ENCODE results near the gene FBXW10B.
"Not testable (repeated sequence)": the region's sequence is repeated elsewhere in the genome, so short reads cannot be mapped to it uniquely, and the experiment has no call there.

The FBXW10B gene, protein sequence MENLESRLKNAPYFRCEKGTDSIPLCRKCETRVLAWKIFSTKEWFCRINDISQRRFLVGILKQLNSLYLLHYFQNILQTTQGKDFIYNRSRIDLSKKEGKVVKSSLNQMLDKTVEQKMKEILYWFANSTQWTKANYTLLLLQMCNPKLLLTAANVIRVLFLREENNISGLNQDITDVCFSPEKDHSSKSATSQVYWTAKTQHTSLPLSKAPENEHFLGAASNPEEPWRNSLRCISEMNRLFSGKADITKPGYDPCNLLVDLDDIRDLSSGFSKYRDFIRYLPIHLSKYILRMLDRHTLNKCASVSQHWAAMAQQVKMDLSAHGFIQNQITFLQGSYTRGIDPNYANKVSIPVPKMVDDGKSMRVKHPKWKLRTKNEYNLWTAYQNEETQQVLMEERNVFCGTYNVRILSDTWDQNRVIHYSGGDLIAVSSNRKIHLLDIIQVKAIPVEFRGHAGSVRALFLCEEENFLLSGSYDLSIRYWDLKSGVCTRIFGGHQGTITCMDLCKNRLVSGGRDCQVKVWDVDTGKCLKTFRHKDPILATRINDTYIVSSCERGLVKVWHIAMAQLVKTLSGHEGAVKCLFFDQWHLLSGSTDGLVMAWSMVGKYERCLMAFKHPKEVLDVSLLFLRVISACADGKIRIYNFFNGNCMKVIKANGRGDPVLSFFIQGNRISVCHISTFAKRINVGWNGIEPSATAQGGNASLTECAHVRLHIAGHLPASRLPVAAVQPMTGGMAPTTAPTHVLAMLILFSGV

DNA sequence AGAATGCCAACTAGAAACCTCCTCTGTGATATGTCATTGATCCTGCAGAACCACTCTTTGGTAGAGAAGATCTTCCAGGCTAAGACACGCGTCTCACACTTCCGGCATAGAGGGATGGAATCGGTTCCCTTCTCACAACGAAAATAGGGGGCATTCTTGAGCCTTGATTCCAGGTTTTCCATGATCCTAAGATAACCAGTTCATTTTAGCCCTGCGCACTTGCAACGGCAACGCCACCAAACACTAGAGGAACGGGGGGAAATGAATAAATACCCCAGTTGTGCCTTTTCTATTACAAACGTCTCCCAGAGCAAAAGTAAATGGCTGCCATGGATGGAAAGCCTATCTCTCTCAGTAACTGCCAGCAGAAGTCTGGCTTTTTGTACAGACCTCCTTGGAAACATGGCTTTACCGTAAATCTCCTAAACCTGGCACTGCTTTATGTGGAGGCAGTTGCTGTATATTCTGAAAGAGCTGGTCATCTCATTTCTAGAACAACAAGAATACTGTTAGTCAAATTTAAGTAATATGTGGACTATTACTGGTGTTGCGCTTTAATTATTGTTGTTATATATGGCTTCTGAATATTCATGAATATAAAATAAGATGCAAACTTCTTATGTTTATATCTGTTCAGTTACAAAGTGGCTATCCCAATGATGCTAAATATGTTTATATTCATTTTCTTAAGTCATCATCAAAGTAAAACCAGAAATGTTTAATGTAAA lies at the start of gene FBXW10B:
Gene FBXW10B (minus strand): TSS at position 374 of the 728 bp plus-strand sequence. CDS start 192 bp downstream, at position 182.
- in situ Hi-C loops (cut with MboI; ENCODE audit: low sequenced_read_pairs): not testable (repeated sequence)

DNA sequence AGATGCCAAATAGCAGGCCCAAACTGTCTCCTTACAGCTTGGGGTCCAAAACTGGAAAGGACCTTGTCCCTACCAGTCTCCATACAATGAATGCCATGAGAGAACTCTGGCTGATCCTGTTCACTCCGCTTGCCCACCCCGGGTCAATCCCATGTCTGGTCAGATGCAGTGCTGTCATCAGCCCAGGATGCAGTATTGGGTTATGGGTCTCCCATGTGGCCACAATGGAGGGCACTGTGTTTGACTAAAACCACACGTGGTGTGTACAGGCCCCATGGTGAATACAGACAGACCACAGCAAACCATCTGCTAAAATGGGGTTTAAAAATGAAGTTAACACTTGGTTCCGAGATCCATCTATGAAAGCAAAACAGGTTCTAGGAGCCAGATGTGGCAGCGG lies 44.2 kb upstream of the FBXW10B start:
- in situ Hi-C loops (cut with MboI; ENCODE audit: low sequenced_read_pairs): no loop called here

DNA sequence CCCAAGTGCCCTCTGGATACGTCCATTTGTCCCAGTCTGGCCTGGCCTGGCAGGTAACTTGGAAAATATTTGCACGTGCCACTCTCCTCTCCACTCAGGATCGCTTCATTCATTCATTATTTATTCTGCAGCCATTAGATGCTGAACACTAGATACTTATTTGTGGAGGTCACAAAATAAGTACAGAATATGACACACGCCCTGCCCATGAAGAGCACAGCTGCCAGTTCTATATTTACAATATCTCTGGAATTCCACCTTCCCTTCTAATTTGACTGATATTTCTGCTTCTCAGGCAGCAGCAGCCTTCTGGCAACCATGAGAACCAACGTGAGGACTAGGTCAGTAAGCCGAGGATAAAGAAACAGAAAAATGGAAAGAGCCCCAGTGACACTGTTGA lies 43.7 kb upstream of the FBXW10B start:
- in situ Hi-C loops (cut with MboI; ENCODE audit: low sequenced_read_pairs): no loop called here

DNA sequence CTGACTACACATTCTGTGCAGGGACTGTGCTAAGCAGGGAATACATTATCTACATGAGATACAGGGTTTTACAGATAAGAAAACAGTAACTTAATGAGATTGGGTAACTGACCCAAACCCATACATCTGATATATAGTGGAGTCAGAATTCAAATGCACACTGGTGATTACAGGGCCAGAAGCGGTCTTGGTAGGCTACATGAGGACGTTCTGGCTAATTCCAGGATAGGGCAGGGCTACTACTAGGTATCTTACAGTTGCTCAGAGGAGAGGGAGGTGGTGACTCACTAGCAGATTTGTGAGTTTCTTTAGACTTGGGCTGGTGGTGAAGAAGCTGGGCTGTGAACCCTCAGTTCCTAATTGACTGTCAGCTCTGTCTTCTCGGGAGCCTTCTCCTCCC lies 43.2 kb upstream of the FBXW10B start:
- in situ Hi-C loops (cut with MboI; ENCODE audit: low sequenced_read_pairs): no loop called here

DNA sequence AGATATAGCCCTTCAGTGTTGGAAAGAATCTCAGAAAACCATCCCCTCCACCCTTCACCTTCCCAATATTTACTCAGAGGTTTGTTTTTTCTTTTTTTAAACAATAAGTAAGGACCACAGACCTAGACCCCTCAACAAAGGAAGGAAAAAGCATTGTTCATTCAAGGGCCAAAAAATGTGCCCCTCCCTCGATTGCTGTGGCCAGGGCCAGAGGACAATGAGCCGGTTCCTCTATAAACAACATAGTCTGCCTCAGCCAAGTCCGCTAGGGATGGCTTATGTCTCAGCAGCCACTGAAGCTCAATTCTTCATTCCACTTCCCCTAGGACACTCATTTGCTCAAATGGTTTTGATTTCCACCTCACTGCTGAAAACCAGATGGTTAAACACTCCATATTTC lies 40.6 kb upstream of the FBXW10B start:
- in situ Hi-C loops (cut with MboI; ENCODE audit: low sequenced_read_pairs): no loop called here

DNA sequence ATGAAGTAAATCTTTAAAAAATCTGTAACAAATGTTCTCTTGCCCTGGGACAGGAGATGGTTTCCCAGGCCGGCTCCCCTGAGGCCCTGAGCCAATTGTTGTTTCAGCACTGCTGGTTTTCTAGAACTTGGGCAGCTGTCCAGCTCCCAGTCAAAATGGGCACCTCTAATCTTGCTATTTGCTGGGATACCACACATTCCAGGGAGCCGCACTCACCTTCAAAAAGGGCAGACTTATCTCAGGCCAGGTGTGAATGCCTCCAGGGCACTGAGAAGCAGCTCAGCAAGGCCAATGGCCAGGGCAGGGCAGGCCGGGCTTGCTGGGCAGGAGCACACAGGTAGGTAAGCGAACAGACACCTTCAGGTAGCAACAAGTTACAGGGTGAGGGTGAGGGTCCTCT lies 40.2 kb upstream of the FBXW10B start:
- in situ Hi-C loops (cut with MboI; ENCODE audit: low sequenced_read_pairs): no loop called here

DNA sequence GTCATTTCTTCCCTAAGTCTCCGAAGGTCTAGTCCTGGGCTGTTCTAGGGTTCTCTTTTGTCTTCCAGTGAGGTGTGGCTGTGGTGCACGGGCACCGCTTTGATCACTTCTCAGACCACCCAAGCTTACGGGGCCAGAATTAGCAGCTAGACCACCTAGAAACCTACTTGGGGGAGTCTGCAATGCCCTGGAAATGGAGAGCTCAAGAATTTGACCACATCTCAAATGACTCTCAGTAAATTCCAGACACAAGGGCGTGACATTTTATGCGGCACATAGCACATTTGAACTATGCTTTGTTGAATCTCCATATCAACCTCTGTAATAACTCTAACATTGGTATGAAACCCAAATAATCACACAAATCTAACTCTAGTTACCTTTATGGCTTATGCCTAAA lies 39.7 kb upstream of the FBXW10B start:
- in situ Hi-C loops (cut with MboI; ENCODE audit: low sequenced_read_pairs): no loop called here

DNA sequence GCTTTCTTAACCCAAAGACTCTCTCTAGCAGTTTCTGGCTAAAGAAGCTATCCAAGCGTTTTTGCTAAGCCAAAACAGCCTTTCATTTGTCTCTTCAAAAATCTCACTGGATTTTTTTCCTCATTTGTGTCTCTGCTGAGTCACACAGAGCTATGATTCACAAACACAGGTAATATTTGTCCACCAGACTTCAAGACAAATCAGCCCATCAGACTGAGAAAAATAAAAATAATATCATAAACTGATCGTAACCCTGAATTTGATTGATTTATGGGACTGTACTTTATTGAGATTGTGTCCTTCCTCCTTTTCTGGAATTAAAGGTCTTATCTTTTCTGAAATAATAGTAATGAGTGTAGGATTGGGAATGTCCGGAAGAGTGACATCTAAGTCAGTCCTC lies 38.8 kb upstream of the FBXW10B start:
- in situ Hi-C loops (cut with MboI; ENCODE audit: low sequenced_read_pairs): no loop called here

DNA sequence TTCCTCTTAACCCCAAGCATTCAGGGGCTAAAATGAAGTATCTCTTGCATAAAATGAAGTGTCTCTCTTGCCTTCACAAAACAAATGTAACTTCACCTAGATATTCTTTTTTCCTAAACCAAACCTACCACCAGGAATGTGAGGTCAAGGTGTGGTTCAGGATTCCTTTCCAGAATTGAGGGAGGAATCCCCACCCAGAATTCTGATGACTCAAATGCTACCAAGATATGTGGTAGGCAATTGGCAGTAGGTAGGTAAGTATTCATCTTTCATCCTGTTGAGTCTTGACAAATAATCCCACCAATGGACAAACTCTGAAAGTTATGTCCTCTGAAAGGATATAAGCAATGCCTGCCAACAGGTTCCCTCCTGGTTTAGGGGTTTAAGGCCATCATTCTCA lies 38.4 kb upstream of the FBXW10B start:
- in situ Hi-C loops (cut with MboI; ENCODE audit: low sequenced_read_pairs): no loop called here

DNA sequence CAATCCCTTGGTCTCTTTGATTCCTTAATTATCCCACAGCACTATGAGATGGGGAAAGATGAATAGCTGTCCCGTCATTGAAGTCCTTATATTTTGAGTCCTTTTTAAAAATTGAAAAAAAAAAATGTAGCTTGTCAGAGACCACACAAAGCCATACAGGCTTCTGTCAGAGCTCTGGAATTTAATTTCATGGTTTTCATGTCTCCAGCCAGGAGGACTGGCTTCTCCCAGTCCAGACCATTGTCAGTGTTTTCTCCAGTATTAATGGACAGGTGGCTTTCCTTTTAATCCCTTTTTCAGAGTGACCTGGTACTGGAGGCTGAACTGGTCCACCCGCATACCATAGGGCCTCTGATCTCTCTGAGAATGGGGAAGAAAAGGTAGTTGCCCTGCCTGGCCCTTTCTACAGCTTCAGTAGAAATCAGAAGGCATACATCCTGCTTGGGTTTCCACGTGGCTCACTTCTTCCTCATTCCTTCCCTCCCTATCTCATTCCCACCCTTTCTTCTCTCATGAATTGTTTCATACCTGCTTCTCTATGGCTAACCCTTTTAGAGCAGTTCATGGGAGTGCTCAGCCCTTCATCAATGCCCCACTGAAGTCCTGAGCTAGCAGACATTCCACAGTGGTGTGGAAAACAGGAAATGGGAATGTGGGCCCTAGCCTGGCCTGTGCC lies 35.5 kb upstream of the FBXW10B start:
- in situ Hi-C loops (cut with MboI; ENCODE audit: low sequenced_read_pairs): no loop called here

DNA sequence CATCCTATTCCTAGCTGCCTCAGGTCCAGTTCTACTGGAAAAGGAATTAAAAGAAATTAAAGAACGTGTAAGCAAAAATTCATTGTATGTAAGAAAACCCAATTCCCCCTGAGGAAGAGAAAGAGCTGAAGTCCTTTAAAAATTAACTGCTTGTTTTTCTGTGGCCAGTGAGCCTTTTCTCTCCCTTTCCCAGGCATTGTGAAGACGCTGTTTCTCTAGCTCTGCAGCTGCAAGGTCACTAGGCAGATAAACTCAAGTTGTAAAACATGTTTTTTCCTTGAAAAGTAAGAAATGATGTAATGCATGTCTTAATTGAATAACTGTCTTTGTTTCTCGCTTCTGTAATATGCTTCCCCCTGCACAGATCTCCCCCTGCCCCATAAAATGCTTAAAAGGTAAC lies 34.9 kb upstream of the FBXW10B start:
- in situ Hi-C loops (cut with MboI; ENCODE audit: low sequenced_read_pairs): not testable (repeated sequence)

DNA sequence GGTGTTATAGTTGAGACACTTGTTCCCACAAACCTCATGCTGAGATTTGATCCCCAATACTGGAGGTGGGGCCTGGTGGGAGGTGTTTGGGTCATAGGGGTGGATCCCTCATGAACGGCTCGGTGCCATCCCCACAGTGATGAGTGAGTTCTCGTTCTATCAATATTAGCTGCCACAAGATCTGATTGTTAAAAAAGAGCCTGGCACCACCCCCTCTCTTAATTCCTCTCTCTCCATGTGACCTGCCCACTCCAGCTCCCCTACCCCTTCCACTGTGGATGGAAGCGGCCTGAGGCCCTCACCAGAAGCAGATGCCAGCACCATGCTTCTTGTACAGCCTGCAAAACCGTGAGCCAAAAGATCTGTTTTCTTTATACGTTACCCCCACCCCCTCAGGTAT lies 33.5 kb upstream of the FBXW10B start:
- in situ Hi-C loops (cut with MboI; ENCODE audit: low sequenced_read_pairs): no loop called here

DNA sequence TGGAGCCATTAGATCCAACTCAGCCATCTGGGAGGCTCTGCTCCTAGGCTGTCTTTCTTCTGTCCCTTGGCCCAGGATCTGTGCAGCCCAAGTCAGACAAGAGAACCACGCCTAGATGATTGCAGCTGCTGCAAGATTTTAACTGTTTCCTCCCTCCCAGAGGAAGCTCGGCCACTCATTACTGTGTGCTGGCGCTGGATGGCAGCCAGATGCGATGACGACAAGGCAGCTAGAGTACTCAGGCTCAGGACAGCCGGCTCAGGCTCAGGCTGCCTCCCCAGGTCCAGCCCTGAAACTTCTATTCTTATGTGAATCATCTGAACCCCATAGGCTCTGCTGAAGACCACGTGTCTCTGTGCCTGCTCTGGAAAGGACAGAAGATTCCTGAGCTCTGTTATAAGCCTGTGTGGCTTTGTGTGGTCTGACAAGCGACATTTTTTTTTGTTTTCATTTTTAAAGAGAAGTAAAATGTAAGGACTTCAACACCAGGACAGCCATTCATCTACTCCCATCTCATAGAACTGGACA lies 32.1 kb upstream of the FBXW10B start:
- in situ Hi-C loops (cut with MboI; ENCODE audit: low sequenced_read_pairs): no loop called here

DNA sequence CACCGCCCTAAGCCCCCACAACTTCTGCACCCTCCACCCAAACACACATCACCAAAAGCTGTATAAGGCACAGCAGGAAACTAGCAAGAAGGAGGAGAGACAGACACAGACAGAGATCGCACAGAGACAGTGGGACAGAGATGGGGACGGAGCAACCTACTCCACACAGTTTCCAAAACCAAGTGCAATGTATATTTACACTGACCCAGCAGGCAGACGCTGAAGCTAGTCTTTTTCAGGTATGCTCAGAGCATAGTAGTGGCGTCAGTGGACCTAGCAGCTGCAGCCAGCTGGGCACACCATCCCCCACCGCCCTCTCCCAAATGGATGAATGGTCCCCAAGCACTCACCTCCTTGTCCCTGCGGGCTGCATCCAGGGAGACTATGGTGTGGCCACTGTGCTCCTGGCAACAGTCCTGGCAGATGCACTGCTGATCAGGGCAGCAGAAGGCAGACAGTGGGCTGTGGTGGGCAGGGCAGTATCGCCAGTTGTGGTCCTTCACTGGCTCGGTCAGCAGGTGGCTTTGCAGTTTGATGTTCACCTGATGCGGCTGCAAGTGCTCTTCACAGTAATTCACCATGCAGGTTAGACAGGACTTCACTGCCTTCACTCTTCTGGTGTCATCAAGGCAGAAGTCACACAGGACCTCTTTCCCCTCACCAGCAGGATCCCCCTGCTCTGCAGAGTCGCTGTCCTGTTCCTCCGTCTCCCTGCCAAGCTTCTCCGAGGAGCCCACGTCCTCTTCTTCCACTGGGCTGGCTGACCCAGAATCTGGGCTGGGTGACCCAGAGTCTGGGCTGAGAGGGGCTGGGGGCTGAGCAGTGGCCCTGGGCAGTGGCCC lies 31.5 kb upstream of the FBXW10B start:
- in situ Hi-C loops (cut with MboI; ENCODE audit: low sequenced_read_pairs): no loop called here

DNA sequence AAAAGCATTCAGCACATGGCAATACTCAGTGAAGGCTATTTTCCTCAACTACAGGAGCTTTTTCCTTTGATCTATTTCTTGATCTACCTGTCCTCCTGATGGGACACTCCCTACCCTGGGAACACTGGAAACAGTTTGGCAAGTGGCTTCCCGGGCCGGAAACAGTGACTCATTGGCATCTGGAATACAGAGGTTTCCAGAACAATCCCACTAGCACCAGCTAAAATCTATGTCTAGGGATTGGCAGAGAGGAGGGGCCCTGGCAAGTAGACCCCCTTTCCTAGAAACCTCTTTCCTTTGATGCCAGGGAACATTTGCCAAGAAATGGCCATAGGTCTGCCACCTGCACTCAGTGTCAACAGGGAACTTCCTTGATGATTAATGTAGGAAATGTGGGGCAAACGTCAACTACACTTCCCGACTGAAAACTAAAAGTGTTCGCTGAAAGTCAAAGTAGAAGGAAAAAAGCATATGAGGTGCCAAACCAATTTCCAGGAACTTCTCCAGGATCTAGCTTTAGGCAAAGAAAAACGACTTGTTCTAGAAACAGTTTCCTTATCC lies 30.4 kb upstream of the FBXW10B start:
- in situ Hi-C loops (cut with MboI; ENCODE audit: low sequenced_read_pairs): no loop called here

DNA sequence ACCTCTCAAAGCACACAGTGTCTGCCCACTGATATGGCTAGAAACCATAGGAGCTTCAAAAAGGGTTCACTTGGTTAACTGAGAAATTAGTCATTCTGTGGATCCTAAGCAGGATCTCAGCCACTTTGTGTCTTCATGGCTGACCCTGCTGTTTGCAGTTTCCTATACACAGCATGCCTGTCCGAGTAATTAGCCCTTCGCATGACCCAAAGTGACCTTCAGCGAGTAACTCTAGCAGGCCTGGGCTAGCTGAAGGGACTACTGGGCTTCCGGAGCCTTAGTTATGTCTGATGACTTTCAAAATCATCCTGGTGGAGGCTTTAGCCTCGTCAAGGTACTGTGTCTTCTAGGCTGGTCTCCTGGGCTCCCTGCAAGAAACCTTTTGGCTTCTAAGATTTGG lies 28.9 kb upstream of the FBXW10B start:
- in situ Hi-C loops (cut with MboI; ENCODE audit: low sequenced_read_pairs): no loop called here

DNA sequence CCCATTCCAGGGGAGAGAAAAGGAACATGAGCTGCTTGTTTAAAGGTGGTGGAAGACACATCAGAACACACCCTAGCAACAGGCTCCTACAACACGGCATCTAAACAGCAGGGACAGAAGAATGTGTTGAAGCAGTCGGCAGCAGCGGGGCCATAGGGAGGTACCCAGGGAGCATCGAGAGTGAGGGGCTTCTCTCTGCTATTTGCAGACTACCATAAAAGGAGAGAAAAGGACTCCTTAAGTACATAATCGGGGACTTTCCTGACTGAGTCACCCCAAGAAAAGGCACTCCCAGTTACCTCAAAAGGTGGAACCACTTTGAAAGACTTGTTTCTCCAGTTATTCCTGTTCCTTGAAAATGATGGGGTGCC lies 26.4 kb upstream of the FBXW10B start:
- in situ Hi-C loops (cut with MboI; ENCODE audit: low sequenced_read_pairs): not testable (repeated sequence)

DNA sequence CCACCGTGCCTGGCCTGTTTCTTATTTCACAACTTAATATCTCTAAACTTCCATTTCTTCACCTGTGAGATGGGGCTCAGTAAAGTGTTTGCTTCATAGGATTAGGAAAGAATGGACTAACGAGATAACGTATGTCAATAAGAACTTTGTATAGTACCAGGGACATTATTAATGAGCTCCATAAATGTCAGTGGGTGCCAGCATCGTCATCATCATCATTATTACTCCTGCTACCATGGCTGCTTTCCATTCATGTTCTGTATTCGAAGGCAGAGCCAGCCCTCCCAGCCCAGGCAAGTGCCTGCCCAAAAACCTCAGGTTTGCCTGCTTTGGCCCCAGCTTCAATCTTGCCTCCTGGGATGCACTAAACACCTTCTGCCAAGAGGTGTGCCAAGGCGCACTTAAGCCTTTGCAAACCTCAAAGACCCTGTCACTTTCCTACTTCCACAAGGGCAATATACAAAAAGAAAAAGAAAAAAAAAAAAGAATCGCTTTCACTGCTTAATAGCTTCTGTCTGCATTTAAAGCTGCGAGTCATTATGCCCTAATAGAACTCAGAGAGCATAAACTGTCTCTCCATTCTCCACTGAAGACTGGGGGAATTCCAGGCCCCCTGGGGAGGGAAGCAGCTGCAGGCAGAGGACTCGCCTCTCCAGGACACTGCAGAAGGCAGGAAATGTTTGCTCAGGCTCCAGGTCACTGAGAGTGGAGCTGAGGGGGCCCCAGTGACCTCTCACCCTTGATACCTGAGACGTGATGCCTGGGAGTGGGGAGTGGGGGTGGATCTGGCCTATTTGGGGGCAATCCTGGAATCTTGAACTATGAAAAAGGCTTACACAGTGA lies 25.8 kb upstream of the FBXW10B start:
- in situ Hi-C loops (cut with MboI; ENCODE audit: low sequenced_read_pairs): not testable (repeated sequence)

All from HL-60/S4 (cell line).